HG02798 (cell line): ENCODE data around the gene SORCS3.

Experiments
- ATAC-seq: cut with Tn5 transposase; IDR thresholded peaks from one replicate; pipeline ENCODE4 v1.9.1; 2021; ENCODE audit warnings: mild to moderate bottlenecking; ENCODE audit not compliant: unreplicated experiment, poor library complexity

SORCS3 gene

DNA sequence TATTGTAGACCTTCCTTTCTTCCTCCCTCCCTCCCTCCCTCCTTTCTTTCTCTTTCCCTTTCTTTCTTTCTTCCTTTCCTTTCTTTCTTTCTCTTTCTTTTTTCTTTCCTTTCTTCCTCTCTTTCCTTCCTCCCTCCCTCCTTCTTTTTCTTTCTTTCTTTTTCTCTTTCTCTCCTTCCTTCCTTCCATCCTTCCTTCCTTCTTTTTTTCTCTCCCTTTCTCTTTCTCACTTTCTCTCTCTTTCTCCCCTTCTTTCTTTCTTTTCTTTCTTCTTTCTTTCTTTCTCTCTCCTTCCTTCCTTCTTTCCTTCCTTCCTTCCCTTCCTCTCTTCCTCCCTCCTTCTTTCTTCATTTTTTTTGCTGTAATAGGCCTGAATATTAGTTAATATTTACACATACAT lies 638.0 kb downstream of the SORCS3 start:
- no peak for ATAC-seq

DNA sequence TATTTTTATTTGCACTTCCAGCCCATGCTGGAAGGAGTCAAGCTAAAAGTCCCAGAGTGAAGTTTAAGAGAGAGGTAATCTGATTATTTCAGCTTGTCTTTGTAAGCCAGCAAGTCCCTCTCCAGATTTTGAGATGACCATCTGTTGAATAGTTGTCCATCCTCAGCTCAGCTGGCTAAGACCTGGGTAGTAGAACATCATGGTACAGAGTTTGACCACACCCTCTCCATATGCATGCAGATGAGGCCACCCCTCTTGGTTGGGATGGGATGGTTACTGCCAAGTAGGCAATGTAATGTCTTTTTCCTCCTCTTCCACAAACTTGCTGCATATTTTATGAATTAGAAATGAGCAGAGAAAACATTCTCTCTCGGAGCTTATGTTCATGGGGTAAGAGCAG lies 639.8 kb downstream of the SORCS3 start:
- ATAC-seq: no peak

DNA sequence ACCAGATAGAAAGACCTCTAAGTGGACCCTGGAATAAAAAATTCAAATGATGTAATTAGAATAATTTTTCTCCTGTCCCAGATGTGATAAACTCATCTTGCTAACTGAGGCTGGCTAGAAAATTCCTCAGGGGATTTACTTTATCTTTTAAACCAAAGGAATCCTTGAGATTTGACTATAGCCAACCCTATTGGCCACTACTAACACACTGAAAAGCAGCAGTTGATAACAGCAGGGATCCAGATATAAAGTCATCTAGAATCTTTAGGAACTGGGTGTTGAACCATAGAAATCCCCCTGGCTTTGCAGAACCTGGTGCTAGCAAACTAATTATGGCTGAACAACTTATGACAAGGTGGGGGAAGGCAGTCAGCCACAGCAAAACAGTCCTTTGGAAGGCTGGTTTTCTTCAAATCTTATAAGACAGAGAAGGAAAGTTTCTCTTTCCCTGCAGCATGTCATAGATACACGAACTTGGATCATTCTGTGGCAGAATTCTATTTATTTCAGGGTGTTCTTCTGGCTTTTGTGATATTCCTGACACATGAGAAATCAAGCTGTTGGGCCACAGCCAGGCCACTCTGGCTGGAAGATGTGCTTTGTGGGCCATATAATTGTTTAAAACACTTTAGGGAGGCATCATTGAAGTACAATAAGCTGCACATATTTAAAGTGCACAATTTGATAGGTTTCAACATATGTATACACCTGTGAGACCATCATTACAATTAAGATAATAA lies 643.6 kb downstream of the SORCS3 start:
- ATAC-seq: no peak

DNA sequence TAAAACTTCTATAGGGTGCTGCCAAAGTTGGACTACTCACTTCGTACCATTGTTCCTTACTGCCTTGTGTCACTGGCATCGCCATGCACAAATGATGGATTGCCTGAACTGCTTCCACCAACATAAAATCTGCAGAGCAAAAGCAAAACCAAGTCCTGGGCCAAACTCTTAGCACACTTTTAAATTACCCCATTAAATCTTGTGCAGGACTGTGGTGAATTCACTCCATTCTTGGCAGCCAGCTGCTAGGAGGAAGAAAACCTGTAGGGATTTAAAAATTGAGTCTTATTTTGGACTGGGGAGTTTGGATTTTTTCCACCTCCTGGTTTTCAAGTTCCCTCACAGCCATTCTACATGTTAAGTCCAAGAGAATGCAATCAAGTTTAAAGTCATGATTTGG lies 646.9 kb downstream of the SORCS3 start:
- no peak for ATAC-seq

DNA sequence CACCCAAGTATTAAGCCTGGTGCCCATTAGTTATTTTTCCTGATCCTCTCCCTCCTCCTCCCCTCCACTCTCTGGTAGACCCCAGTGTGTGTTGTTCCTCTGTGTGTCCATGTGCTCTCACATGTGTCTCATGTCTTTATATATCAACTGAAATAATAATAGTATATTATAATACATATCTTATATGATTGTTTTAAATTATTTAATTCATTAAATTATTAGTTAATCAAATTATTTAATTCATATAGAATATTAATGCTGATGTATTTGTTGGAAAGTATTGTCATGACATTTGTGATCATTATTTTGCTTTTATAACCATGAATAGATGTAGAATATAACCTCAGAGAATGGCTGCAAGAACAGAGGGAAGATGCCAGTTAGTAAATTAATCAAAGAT lies 647.5 kb downstream of the SORCS3 start:
- no peak for ATAC-seq

DNA sequence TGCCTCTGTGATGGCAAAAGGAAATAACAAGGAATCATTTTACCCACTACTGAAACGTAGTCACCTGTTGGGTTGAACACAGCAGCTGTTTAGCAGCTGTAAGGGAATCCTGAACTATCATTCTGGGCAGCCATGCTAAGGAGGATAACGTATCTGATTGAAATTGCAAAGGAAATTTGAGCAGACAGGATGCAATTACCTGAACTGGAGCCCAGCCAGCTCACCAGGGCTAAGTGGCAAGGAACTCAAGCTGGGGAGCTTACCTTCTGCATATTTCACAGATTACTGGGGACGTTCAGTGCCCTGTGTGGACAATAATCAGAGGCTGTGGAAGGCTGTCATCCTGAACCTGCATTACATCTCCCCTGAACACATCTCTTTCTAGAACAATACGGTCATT lies 650.5 kb downstream of the SORCS3 start:
- ATAC-seq: no peak

DNA sequence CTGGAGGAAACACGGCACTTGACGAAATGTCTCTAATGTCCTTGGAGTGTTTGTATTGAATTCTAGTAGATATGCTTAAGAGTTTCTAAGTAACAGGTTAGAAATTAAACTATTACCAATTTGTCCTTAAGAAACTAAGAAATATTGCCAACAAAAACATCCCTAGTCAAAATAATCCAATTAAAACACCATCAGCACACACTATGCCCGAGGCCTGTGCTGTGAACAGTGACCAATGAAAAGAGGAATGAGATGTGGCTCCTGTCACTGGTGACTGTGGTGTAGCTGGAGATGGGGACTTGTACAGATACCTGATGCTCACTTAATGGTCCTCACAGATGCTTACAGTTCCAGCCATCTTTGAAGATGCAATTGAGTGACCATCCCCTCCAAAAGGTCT lies 651.1 kb downstream of the SORCS3 start:
- ATAC-seq: no peak
